GM13976 (cell line): ENCODE results near the gene CADPS.

Experiments
- DNase-seq: peaks from one replicate; pipeline ENCODE4 v3.0.0; 2012; ENCODE audit warnings: low spot score
- CTCF ChIP-seq: IDR thresholded peaks from 2 replicates; pipeline ENCODE4 v1.5.1; 2012; ENCODE audit warnings: borderline replicate concordance, mild to moderate bottlenecking; ENCODE audit not compliant: insufficient read depth; ENCODE audit errors: extremely low read depth, missing control alignments, control extremely low read depth
- in situ Hi-C: fragments of 300-500 bp; cut with MboI; formaldehyde crosslinking; loops from one replicate; pipeline ENCODE4 v1.12.0; 2022; ENCODE audit warnings: low sequenced_read_pairs, mixed read lengths, inconsistent platforms; ENCODE audit not compliant: unreplicated experiment

CADPS gene

DNA sequence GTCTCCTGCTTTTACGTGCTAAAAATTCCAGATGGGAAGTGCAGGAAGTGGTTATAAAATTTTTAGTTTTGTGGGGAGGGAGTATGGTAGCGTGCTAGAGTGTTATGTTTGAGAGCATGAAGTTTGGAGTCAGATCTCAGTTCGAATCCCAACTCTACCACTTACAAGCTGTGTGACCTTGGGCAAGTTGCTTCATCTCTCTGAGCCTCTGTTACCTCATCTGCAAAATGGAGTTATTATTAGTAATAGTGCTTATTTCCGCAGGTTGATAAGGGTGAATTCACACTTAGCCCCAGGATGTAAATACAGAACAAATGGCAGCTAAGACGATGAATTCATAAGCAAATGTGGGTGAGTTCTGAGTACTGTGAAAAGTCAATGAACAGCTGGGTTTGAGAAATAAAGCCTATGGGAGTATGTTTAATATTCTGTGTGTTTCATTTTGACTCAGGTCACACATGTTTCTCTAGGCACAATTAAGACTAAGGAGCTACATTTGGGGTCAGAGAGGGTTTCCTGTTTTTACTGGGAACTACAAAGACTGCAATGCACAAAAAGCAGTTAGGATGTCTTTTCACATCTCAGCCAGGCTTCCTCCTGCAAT, 428.8 kb downstream of the CADPS start:
- in situ Hi-C loops = no loop called here
- DNase-seq = no peak
- TF ChIP-seq CTCF = no peak

GRCh38 chr3:62445275-62445674, 429.9 kb downstream of the CADPS start:
- in situ Hi-C loops = no loop called here
- no peak for DNase-seq
- TF ChIP-seq CTCF = no peak

GRCh38 chr3:62439978-62440377, 435.2 kb downstream of the CADPS start:
- TF ChIP-seq CTCF = no peak
- no peak for DNase-seq
- in situ Hi-C loops = no loop called here

GRCh38 chr3:62439176-62439813, 435.9 kb downstream of the CADPS start:
- DNase-seq = no peak
- no peak for TF ChIP-seq CTCF
- in situ Hi-C loops = no loop called here

- no peak for DNase-seq
- in situ Hi-C loops = no loop called here
- TF ChIP-seq CTCF = no peak
Observed at GRCh38 chr3:62436785-62437184, 438.4 kb downstream of the CADPS start.

- in situ Hi-C loops = no loop called here
- TF ChIP-seq CTCF = no peak
- DNase-seq = no peak
Observed at GRCh38 chr3:62433396-62433795, 441.8 kb downstream of the CADPS start.

- no peak for DNase-seq
- in situ Hi-C loops = no loop called here
- no peak for TF ChIP-seq CTCF
Observed at GRCh38 chr3:62421207-62421606, 454.0 kb downstream of the CADPS start.
